B cell (primary cell): Measurements from ENCODE around the gene LYPLAL1. TPM values are rescaled to one million over a fixed set of nuclear protein-coding genes. Genes with fewer than 3 reads are reported as not detected.

ENCODE experiments used
- ATAC-seq: fragments of 200-7000 bp; cut with Tn5 transposase; one replicate; pipeline ENCODE4 v1.10.0; 2021; ENCODE audit warnings: low read depth, mild to moderate bottlenecking, moderate number of reproducible peaks, moderate library complexity
- CTCF ChIA-PET: fragments of 350-600 bp; sonication (Branson Sonifier 250); formaldehyde crosslinking; loops from one replicate; lab custom pipeline; 2021; ENCODE audit warnings: antibody characterized with exemption, inconsistent platforms; lab: Charles Lee
- POLR2A ChIA-PET: fragments of 350-600 bp; sonication (Branson Sonifier 250); formaldehyde crosslinking; loops from one replicate; lab custom pipeline; 2021; ENCODE audit warnings: antibody characterized with exemption; lab: Charles Lee
- DNase-seq: peaks from one replicate; pipeline ENCODE4 v3.0.0; 2013
- H2AFZ ChIP-seq: 2 replicates; pipeline ENCODE4 v1.6.1; 2012; ENCODE audit warnings: mild to moderate bottlenecking, low read depth, low read length; ENCODE audit not compliant: insufficient read depth, poor library complexity, severe bottlenecking
- H3K27ac ChIP-seq, 2 donors: 1 replicate in 1 of 2; 2 replicates in 1 of 2; pipeline ENCODE4 v1.5.1; 2012 to 2013; ENCODE audit warnings: low read length in 2 of 2, mild to moderate bottlenecking in 2 of 2, moderate library complexity in 1 of 2
- H3K27me3 ChIP-seq, 4 experiments: fragments of 200-600 bp in 1 of 4; sonication (generic) in 1 of 4; replicated peaks in 1 of 4; 1 replicate in 2 of 4; 2 replicates in 2 of 4; pipeline versions ENCODE4 v1.6.1 to v1.7.0; 2013 to 2016; ENCODE audit warnings: low read length in 3 of 4, mild to moderate bottlenecking in 2 of 4, mixed read lengths in 1 of 4, moderate library complexity in 1 of 4; ENCODE audit not compliant: insufficient read depth in 4 of 4, control insufficient read depth in 3 of 4; ENCODE audit errors: control extremely low read depth in 1 of 4
- H3K36me3 ChIP-seq, 2 experiments: replicated peaks in 1 of 2; 1 replicate in 1 of 2; 2 replicates in 1 of 2; pipeline versions ENCODE4 v1.6.1 to v1.7.1; 2013; ENCODE audit warnings: low read length in 1 of 2; ENCODE audit not compliant: insufficient read depth in 2 of 2, control insufficient read depth in 1 of 2; ENCODE audit errors: control extremely low read depth in 1 of 2, extremely low read depth in 1 of 2
- H3K4me1 ChIP-seq, 2 donors: fragments of 200-600 bp in 1 of 2; sonication (generic) in 1 of 2; 1 replicate in 1 of 2; 2 replicates in 1 of 2; pipeline versions ENCODE4 v1.5.1 to v1.6.1; 2013 to 2017; ENCODE audit warnings: low read length in 2 of 2; ENCODE audit not compliant: control insufficient read depth in 2 of 2, insufficient read depth in 2 of 2
- H3K4me2 ChIP-seq: replicated peaks from 2 replicates; pipeline ENCODE3; 2012; ENCODE audit warnings: mild to moderate bottlenecking, low read depth, low read length; ENCODE audit not compliant: poor library complexity, severe bottlenecking
- H3K4me3 ChIP-seq, 5 experiments: fragments of 200-600 bp in 1 of 5; sonication (generic) in 1 of 5; 1 replicate in 3 of 5; 2 replicates in 2 of 5; pipeline versions ENCODE4 v1.5.1 to v1.7.0; 2011 to 2016; ENCODE audit warnings: low read length in 4 of 5, mild to moderate bottlenecking in 4 of 5, low read depth in 2 of 5, control low read depth in 1 of 5, moderate library complexity in 1 of 5; ENCODE audit not compliant: insufficient read depth in 1 of 5; ENCODE audit errors: control extremely low read depth in 1 of 5, extremely low read depth in 1 of 5
- H3K79me2 ChIP-seq: fragments of 200-600 bp; sonication (generic); one replicate; pipeline ENCODE4 v1.6.0; 2016; ENCODE audit warnings: low read length; ENCODE audit not compliant: control insufficient read depth, insufficient read depth
- H3K9ac ChIP-seq: fragments of 200-600 bp; sonication (generic); 2 replicates; pipeline ENCODE4 v1.6.1; 2017; ENCODE audit warnings: mild to moderate bottlenecking, low read length, moderate library complexity
- H3K9me3 ChIP-seq, 3 donors: one replicate each; pipeline versions ENCODE4 v1.6.1 to v1.7.1; 2013; ENCODE audit warnings: low read length in 2 of 3; ENCODE audit not compliant: control insufficient read depth in 2 of 3, insufficient read depth in 1 of 3; ENCODE audit errors: control extremely low read depth in 1 of 3
- H4K20me1 ChIP-seq: 2 replicates; pipeline ENCODE4 v1.6.0; 2012; ENCODE audit warnings: mild to moderate bottlenecking, low read length; ENCODE audit not compliant: insufficient read depth, control insufficient read depth, poor library complexity, severe bottlenecking
- H3K27ac Mint-ChIP-seq: one replicate; pipeline ENCODE4 v1.8.0; 2021; ENCODE audit warnings: mixed read lengths
- H3K27me3 Mint-ChIP-seq: one replicate; pipeline ENCODE4 v1.8.0; 2021; ENCODE audit warnings: mixed read lengths
- H3K4me1 Mint-ChIP-seq: one replicate; pipeline ENCODE4 v1.8.0; 2021; ENCODE audit warnings: mixed read lengths
- H3K4me3 Mint-ChIP-seq: one replicate; pipeline ENCODE4 v1.8.0; 2021; ENCODE audit warnings: mixed read lengths
- H3K9me3 Mint-ChIP-seq: one replicate; pipeline ENCODE4 v1.8.0; 2022; ENCODE audit warnings: mixed read lengths; ENCODE audit not compliant: insufficient read depth
- CTCF ChIP-seq: fragments of 200-600 bp; IDR thresholded peaks from one replicate; pipeline ENCODE4 v1.8.0; 2022; ENCODE audit warnings: antibody characterized with exemption, mild to moderate bottlenecking
- EZH2 ChIP-seq: IDR thresholded peaks from 2 replicates; pipeline ENCODE4 v1.6.1; 2012; ENCODE audit warnings: borderline replicate concordance, low read depth, mild to moderate bottlenecking, moderate library complexity, low read length; ENCODE audit not compliant: insufficient read depth, poor library complexity, severe bottlenecking
- WGBS: methylation state at CpG from one replicate; pipeline ENCODE4 v1.1.5; 2013; ENCODE audit warnings: missing lambda C conversion rate; ENCODE audit not compliant: insufficient coverage; 5-methylcytosine and 5-hydroxymethylcytosine counted together
- intact Hi-C: fragments of 100-400 bp; cut with micrococcal nuclease; formaldehyde crosslinking; loops from one replicate; pipeline ENCODE4 v1.10.0; 2022
- polyA plus RNA-seq: library from polyadenylated mRNA; depleted of rRNA; stranded (reverse); fragments of >200 nt; gene quantifications from 2 replicates; pipeline ENCODE4 v1.2.3, GENCODE V29; 2012
- total RNA-seq, 2 donors: library from RNA; stranded (reverse); fragments of 120-200 nt in 1 of 2; gene quantifications; 1 replicate in 1 of 2; 2 replicates in 1 of 2; pipeline versions ENCODE4 v1.2.3 to v1.2.4, GENCODE V29; 2013 to 2022

The LYPLAL1 gene
- total and polyA plus RNA-seq, 2 donors (not counting 1 experiment from before 2014, with no cell fraction given) = 27.0 to 65.4 TPM

- Mint-ChIP-seq H3K9me3 (no peaks in the 10 kb centered on the region), H3K27ac (peak overlapping the region; percentile 61), H3K27me3 (no peaks in the 10 kb centered on the region), H3K4me1 (peaks cover 9% of the 10 kb centered on the region), H3K4me3 (no peak overlapping the region)
- Histone ChIP-seq H3K27me3 (no peaks in the 10 kb centered on the region), H3K4me3 (no peak overlapping the region), H3K4me1 (no peaks in the 10 kb centered on the region), H3K9ac (no peak overlapping the region), H3K79me2 (no peaks in the 10 kb centered on the region), H4K20me1 (no peaks in the 10 kb centered on the region), H3K36me3 (no peaks in the 10 kb centered on the region), H3K9me3 (peaks cover 0 to 1% (median 0%) of the 10 kb centered on the region in 3 donors), H2AFZ (no peak overlapping the region), H3K27ac (no peak overlapping the region), H3K4me2 (no peak overlapping the region)
- intact Hi-C loops = no loop called here
- DNase-seq (peak; percentile 11), ATAC-seq (peak; percentile 28)
- ChIA-PET CTCF (no interaction called here), POLR2A (no interaction called here)
- no CpG with 5 or more reads among the region's 2 CpGs for WGBS
- TF ChIP-seq CTCF = no peak
- TF ChIP-seq EZH2 = no peak
These were observed 28.9 kb upstream of the LYPLAL1 start for GRCh38 chr1:219144658-219145315.

- Histone ChIP-seq H2AFZ (no peak overlapping the region), H3K79me2 (no peaks in the 10 kb centered on the region), H3K4me1 (no peaks in the 10 kb centered on the region), H3K9ac (no peak overlapping the region), H3K27ac (no peak overlapping the region), H3K27me3 (no peaks in the 10 kb centered on the region), H4K20me1 (no peaks in the 10 kb centered on the region), H3K36me3 (no peaks in the 10 kb centered on the region), H3K4me3 (no peak overlapping the region), H3K9me3 (no peaks in the 10 kb centered on the region), H3K4me2 (no peak overlapping the region)
- ATAC-seq (no peak), DNase-seq (no peak)
- no CpG with 5 or more reads among the region's 1 CpG for WGBS
- ChIA-PET POLR2A (no interaction called here), CTCF (no interaction called here)
- intact Hi-C loops = no loop called here
- Mint-ChIP-seq H3K9me3 (no peaks in the 10 kb centered on the region), H3K27me3 (no peaks in the 10 kb centered on the region), H3K4me3 (no peak overlapping the region), H3K27ac (no peak overlapping the region), H3K4me1 (peaks cover 9% of the 10 kb centered on the region)
- no peak for TF ChIP-seq EZH2
- TF ChIP-seq CTCF = no peak
These were observed 26.1 kb upstream of the LYPLAL1 start for GRCh38 chr1:219147571-219148019.
